Sciatic nerve (tissue), 2 donors: Measurements from ENCODE around the gene MEP1A. TPM values are rescaled to one million over a fixed set of nuclear protein-coding genes. Genes with fewer than 3 reads are reported as not detected.
"Not testable (repeated sequence)": the region's sequence is repeated elsewhere in the genome, so short reads cannot be mapped to it uniquely, and the experiment has no call there.

Experiments
- ATAC-seq: fragments of 200-7000 bp; cut with Tn5 transposase; one replicate; pipeline ENCODE4 v1.9.1; 2020; ENCODE audit warnings: mild to moderate bottlenecking, moderate library complexity
- DNase-seq: peaks from one replicate; pipeline ENCODE4 v3.0.0-alpha.2; 2020; ENCODE audit warnings: low spot score
- intact Hi-C: fragments of 100-400 bp; cut with DNase I; formaldehyde crosslinking; loops from one replicate; pipeline ENCODE4 v1.14.2; 2022
- total RNA-seq: library from RNA; stranded (reverse); fragmentation: NEBNext Ultra II Directional; extraction: Animal tissue kit (Norgen Biotek cat#: 25700); gene quantifications from one replicate; pipeline ENCODE4 v1.2.1, GENCODE V29; 2021
- donor health status: DM: no; HTN: no; CAD: no.
- donor health status: DM: no; HTN: no; CAD: no.

The MEP1A gene
- total RNA-seq, 1 donor from 2014 or later: not detected

- intact Hi-C loops: no loop called here
- DNase-seq (no peak), ATAC-seq (no peak)
Measured at GRCh38 chr6:46773201-46773855, 19.9 kb upstream of the MEP1A start.

GRCh38 chr6:46774736-46775135, 18.5 kb upstream of the MEP1A start:
- ATAC-seq, DNase-seq, intact Hi-C loops: not testable (repeated sequence)

- ATAC-seq (no peak), DNase-seq (no peak)
- intact Hi-C loops: no loop called here
Measured at GRCh38 chr6:46776070-46776712, 17.0 kb upstream of the MEP1A start.

- intact Hi-C loops: no loop called here
- ATAC-seq: no peak
- DNase-seq: no peak
Measured at GRCh38 chr6:46777476-46778346, 15.5 kb upstream of the MEP1A start.

GRCh38 chr6:46781478-46782378, 11.5 kb upstream of the MEP1A start:
- no peak for ATAC-seq
- intact Hi-C loops: no loop called here
- peak; percentile 66 for DNase-seq

GRCh38 chr6:46784535-46784934, 8.7 kb upstream of the MEP1A start:
- DNase-seq (no peak), ATAC-seq (no peak)
- intact Hi-C loops: no loop called here

- ATAC-seq (no peak), DNase-seq (no peak)
- intact Hi-C loops: no loop called here
Measured at GRCh38 chr6:46787871-46788540, 5.2 kb upstream of the MEP1A start.

GRCh38 chr6:46788791-46789190, 4.4 kb upstream of the MEP1A start:
- intact Hi-C loops: no loop called here
- no peak for ATAC-seq
- no peak for DNase-seq

- no peak for DNase-seq
- intact Hi-C loops: no loop called here
- no peak for ATAC-seq
Measured at GRCh38 chr6:46789434-46790354, 3.5 kb upstream of the MEP1A start.

GRCh38 chr6:46790355-46790874, 2.8 kb upstream of the MEP1A start:
- no peak for ATAC-seq
- intact Hi-C loops: no loop called here
- no peak for DNase-seq

GRCh38 chr6:46792635-46793034, 554 bp upstream of the MEP1A start:
- ATAC-seq: no peak
- DNase-seq: no peak
- intact Hi-C loops: no loop called here

GRCh38 chr6:46794068-46794467, 879 bp downstream of the MEP1A start:
- DNase-seq (no peak), ATAC-seq (no peak)

GRCh38 chr6:46795816-46796215, 2.6 kb downstream of the MEP1A start:
- intact Hi-C loops: no loop called here

More at GRCh38 chr6:46794068-46794467, 879 bp downstream of the MEP1A start:
- intact Hi-C loops: no loop called here

GRCh38 chr6:46796848-46797580, 3.8 kb downstream of the MEP1A start:
- DNase-seq: no peak
- intact Hi-C loops: no loop called here
- ATAC-seq: no peak

More at GRCh38 chr6:46795816-46796215, 2.6 kb downstream of the MEP1A start:
- no peak for DNase-seq
- ATAC-seq: no peak

GRCh38 chr6:46799657-46800056, 6.5 kb downstream of the MEP1A start:
- DNase-seq (no peak), ATAC-seq (no peak)
- intact Hi-C loops: no loop called here

- no peak for ATAC-seq
- intact Hi-C loops: no loop called here
- no peak for DNase-seq
Measured at GRCh38 chr6:46808806-46809205, 15.6 kb downstream of the MEP1A start.

- intact Hi-C loops: no loop called here
- DNase-seq: no peak
- ATAC-seq: no peak
Measured at GRCh38 chr6:46815130-46815529, 21.9 kb downstream of the MEP1A start.
